ENCODE measurements around the gene FAM184B. TPM values are rescaled to one million over a fixed set of nuclear protein-coding genes. Genes with fewer than 3 reads are reported as not detected.

FAM184B gene
- total RNA-seq, 1 experiment from 2014 or later: 0.47 TPM

DNA sequence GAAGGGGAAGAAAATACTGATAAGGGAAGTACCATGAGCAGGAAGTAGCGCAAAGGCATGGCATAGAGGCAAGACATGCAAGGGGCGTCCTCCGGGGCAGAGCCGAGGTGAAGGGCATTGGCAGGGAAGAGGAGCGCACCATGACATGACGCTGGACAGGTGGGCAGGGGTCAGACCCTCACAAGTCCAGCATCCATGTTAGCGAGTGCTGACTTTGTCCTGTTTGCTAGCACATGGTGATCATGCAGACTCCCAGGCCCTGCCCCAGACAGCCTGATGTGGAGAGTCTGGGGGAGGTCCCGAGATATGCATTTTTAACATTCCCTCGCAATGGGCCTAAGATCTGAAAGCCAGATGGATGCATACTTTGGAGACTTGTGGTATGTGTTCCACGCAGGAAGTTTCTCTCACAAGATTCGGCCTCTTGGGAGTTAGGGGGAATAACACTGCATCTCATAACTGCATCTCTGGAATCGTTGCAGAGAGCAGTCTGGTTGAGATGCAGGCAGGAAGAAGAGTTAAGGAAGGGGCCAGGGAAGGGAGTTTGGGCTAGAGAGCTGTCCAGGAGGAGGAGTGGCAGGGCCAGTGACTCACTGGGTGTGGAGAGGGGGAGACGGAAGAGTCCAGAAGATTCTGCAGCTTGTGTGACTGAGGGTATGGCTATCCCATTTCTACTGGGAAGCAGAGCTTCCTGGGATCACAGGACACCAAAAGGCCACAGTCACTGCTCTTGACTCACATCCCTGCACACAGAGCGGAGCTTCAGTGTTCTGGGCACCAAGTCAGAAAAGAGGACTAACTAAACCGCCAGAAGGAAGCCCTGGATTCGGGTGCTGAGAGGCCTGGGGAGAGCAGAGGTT lies 59.7 kb downstream of the FAM184B start:
- POLR2A ChIA-PET (ENCODE audit: unreplicated experiment): no interaction called here
- peak overlapping the region; percentile 51 for H3K27ac ChIP-seq (ENCODE audit: low read length)
- no peaks in the 10 kb centered on the region for H3K27me3 ChIP-seq (ENCODE audit: low read length)
- H3K9me3 ChIP-seq (ENCODE audit: low read length): no peaks in the 10 kb centered on the region
- H3K9me2 ChIP-seq (replicated peaks; ENCODE audit: low read length): no peaks in the 10 kb centered on the region
- H3K4me1 ChIP-seq (ENCODE audit: insufficient read depth, low read length): peaks cover 22% of the 10 kb centered on the region
- 0 out of 2 replicates have a peak overlapping the region, but pooled peaks have one; percentile 34 for H3K4me2 ChIP-seq (ENCODE audit: low read length)
- no peak overlapping the region for H3K4me3 ChIP-seq (ENCODE audit: low read length)
- CTCF ChIA-PET: no interaction called here
- TF ChIP-seq EZH2phosphoT487 (IDR thresholded peaks at IDR 0.05; ENCODE audit: borderline replicate concordance, low read length) (no peak), EZH2 (IDR thresholded peaks at IDR 0.05; ENCODE audit: low read length, unreplicated experiment) (no peak)
- TF ChIP-seq, protein P1, sequence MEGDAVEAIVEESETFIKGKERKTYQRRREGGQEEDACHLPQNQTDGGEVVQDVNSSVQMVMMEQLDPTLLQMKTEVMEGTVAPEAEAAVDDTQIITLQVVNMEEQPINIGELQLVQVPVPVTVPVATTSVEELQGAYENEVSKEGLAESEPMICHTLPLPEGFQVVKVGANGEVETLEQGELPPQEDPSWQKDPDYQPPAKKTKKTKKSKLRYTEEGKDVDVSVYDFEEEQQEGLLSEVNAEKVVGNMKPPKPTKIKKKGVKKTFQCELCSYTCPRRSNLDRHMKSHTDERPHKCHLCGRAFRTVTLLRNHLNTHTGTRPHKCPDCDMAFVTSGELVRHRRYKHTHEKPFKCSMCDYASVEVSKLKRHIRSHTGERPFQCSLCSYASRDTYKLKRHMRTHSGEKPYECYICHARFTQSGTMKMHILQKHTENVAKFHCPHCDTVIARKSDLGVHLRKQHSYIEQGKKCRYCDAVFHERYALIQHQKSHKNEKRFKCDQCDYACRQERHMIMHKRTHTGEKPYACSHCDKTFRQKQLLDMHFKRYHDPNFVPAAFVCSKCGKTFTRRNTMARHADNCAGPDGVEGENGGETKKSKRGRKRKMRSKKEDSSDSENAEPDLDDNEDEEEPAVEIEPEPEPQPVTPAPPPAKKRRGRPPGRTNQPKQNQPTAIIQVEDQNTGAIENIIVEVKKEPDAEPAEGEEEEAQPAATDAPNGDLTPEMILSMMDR (conservative IDR thresholded peaks at IDR 0.05; ENCODE audit: low read depth, low read length): no peak
- no peaks in the 10 kb centered on the region for H3K36me3 ChIP-seq (ENCODE audit: low read depth, low read length)
- no peaks in the 10 kb centered on the region for H4K20me1 ChIP-seq (ENCODE audit: low read length)
- no peak overlapping the region for H3K9ac ChIP-seq (ENCODE audit: low read length)
- intact Hi-C loops (cut with micrococcal nuclease): no loop called here
- H3F3A ChIP-seq (ENCODE audit: low read length, unreplicated experiment): no peaks in the 10 kb centered on the region
- H3K79me2 ChIP-seq (ENCODE audit: low read length): no peaks in the 10 kb centered on the region
- peak overlapping the region; percentile 64; the same call in 1 of the 2 replicates for H2AFZ ChIP-seq (ENCODE audit: low read length)
- ATAC-seq (peak; percentile 88), DNase-seq (peak; percentile 64)
- no TSS peak for BruUV-seq (replicated peaks)

DNA sequence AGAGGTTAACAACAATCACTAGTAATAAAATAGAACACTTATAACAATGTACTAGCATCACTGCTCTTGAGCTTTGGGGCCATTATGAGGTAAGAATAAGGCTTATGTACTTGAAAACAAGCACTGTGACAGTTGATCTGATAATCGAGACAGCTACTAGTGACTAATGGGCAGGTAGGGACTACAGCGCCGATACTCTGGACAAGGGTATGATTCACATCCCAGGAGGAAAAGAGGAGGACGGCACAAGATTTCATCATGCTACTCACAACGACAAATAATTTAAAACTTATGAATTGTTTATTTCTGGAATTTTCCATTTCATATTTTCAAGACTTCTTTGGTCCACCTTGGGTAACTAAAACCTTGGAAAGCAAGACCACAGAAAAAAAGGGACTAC lies 62.3 kb downstream of the FAM184B start:
- intact Hi-C loops (cut with micrococcal nuclease): no loop called here
- H3K9me2 ChIP-seq (replicated peaks; ENCODE audit: low read length): no peaks in the 10 kb centered on the region
- no peak overlapping the region for H3K4me3 ChIP-seq (ENCODE audit: low read length)
- ATAC-seq (peak; percentile 64), DNase-seq (peak; percentile 66)
- no peak overlapping the region for H3K9ac ChIP-seq (ENCODE audit: low read length)
- H3K4me2 ChIP-seq (ENCODE audit: low read length): peak overlapping the region; percentile 44
- H3K27ac ChIP-seq (ENCODE audit: low read length): peak overlapping the region; percentile 27; the same call in 1 of the 2 replicates
- peaks cover 22% of the 10 kb centered on the region for H3K4me1 ChIP-seq (ENCODE audit: insufficient read depth, low read length)
- H3K9me3 ChIP-seq (ENCODE audit: low read length): no peaks in the 10 kb centered on the region
- BruUV-seq (replicated peaks): no TSS peak
- no peaks in the 10 kb centered on the region for H4K20me1 ChIP-seq (ENCODE audit: low read length)
- ChIA-PET CTCF (interaction anchor here (0.6 kb wide), 1 partner anchor 89 kb away, joined by 3 read pairs; no protein-coding TSS in a partner anchor), POLR2A (ENCODE audit: unreplicated experiment) (interaction anchor here (0.6 kb wide), 1 partner anchor 1911 kb away, joined by 3 read pairs; no protein-coding TSS in a partner anchor)
- H3K79me2 ChIP-seq (ENCODE audit: low read length): no peaks in the 10 kb centered on the region
- no peaks in the 10 kb centered on the region for H3F3A ChIP-seq (ENCODE audit: low read length, unreplicated experiment)
- H2AFZ ChIP-seq (ENCODE audit: low read length): no peak overlapping the region
- H3K27me3 ChIP-seq (ENCODE audit: low read length): no peaks in the 10 kb centered on the region
- TF ChIP-seq, protein P1 (conservative IDR thresholded peaks at IDR 0.05; ENCODE audit: low read depth, low read length): no peak
- no peak for TF ChIP-seq EZH2 (IDR thresholded peaks at IDR 0.05; ENCODE audit: low read length, unreplicated experiment)
- TF ChIP-seq EZH2phosphoT487 (IDR thresholded peaks at IDR 0.05; ENCODE audit: borderline replicate concordance, low read length): no peak
- no peaks in the 10 kb centered on the region for H3K36me3 ChIP-seq (ENCODE audit: low read depth, low read length)
